ENCODE measurements around the gene YIPF1. TPM values are rescaled to one million over a fixed set of nuclear protein-coding genes. Genes with fewer than 3 reads are reported as not detected.
"Not testable (repeated sequence)": the region's sequence is repeated elsewhere in the genome, so short reads cannot be mapped to it uniquely, and the experiment has no call there.

The YIPF1 gene
- total RNA-seq, 4 donors from 2014 or later = 16.8 to 21.4 (median 19.7) TPM

GRCh38 chr1:53825306-53825705, 64.3 kb downstream of the YIPF1 start:
- Histone ChIP-seq H3K27me3 (no peaks in the 10 kb centered on the region), H3K4me3 (no peak overlapping the region), H3K9me3 (no peaks in the 10 kb centered on the region), H3K27ac (replicated peaks in 1 of 4) (no peak overlapping the region), H3K36me3 (peaks cover 5 to 49% (median 33%) of the 10 kb centered on the region in 4 donors), H3K4me1 (no peaks in the 10 kb centered on the region)
- 98% methylated on average over 6 of the region's 6 CpGs for WGBS
- TF ChIP-seq POLR2A (IDR thresholded peaks at IDR 0.05; ENCODE audit: low read depth) (no peak), CTCF (IDR thresholded peaks at IDR 0.05) (no peak), POLR2AphosphoS5 (IDR thresholded peaks at IDR 0.05) (no peak), EP300 (IDR thresholded peaks at IDR 0.05) (no peak)
- intact Hi-C loops (cut with DNase I) = no loop called here
- DNase-seq (ENCODE audit: extremely low spot score) = no peak

GRCh38 chr1:53822931-53823330, 66.7 kb downstream of the YIPF1 start:
- Histone ChIP-seq H3K4me1 (no peaks in the 10 kb centered on the region), H3K27me3 (no peaks in the 10 kb centered on the region), H3K27ac (replicated peaks in 1 of 4) (no peak overlapping the region), H3K4me3 (no peak overlapping the region), H3K9me3 (no peaks in the 10 kb centered on the region), H3K36me3 (peaks cover 6 to 49% (median 41%) of the 10 kb centered on the region in 4 donors)
- no peak for DNase-seq (ENCODE audit: extremely low spot score)
- TF ChIP-seq CTCF (IDR thresholded peaks at IDR 0.05) = no peak
- intact Hi-C loops (cut with DNase I) = no loop called here
- WGBS = 94% methylated on average over 3 of the region's 3 CpGs

- no peaks in the 10 kb centered on the region for H3K4me1 ChIP-seq
- no peaks in the 10 kb centered on the region for H3K27me3 ChIP-seq
- no peak overlapping the region for H3K4me3 ChIP-seq
- no peaks in the 10 kb centered on the region for H3K9me3 ChIP-seq
- intact Hi-C loops (cut with DNase I) = no loop called here
- peaks cover 8 to 51% (median 39%) of the 10 kb centered on the region in 4 donors for H3K36me3 ChIP-seq
- no peak for DNase-seq (ENCODE audit: extremely low spot score)
- 95% methylated on average over 5 of the region's 5 CpGs for WGBS
- no peak for TF ChIP-seq POLR2A (IDR thresholded peaks at IDR 0.05; ENCODE audit: low read depth)
- TF ChIP-seq POLR2AphosphoS5 (IDR thresholded peaks at IDR 0.05) = no peak
- TF ChIP-seq CTCF (IDR thresholded peaks at IDR 0.05) = no peak
- TF ChIP-seq EP300 (IDR thresholded peaks at IDR 0.05) = no peak
- no peak overlapping the region for H3K27ac ChIP-seq (replicated peaks in 1 of 4)
These were observed 68.2 kb downstream of the YIPF1 start for GRCh38 chr1:53821380-53821779.

GRCh38 chr1:53819387-53819786, 70.2 kb downstream of the YIPF1 start:
- intact Hi-C loops (cut with DNase I) = no loop called here
- no peak overlapping the region for H3K4me3 ChIP-seq
- no peak for DNase-seq (ENCODE audit: extremely low spot score)
- H3K27me3 ChIP-seq = no peaks in the 10 kb centered on the region
- TF ChIP-seq POLR2A (IDR thresholded peaks at IDR 0.05; ENCODE audit: low read depth) (no peak), CTCF (IDR thresholded peaks at IDR 0.05) (no peak), EP300 (IDR thresholded peaks at IDR 0.05) (no peak), POLR2AphosphoS5 (IDR thresholded peaks at IDR 0.05) (no peak)
- no peaks in the 10 kb centered on the region for H3K9me3 ChIP-seq
- no peaks in the 10 kb centered on the region for H3K4me1 ChIP-seq
- H3K36me3 ChIP-seq = peaks cover 8 to 38% (median 25%) of the 10 kb centered on the region in 4 donors
- no peak overlapping the region for H3K27ac ChIP-seq (replicated peaks in 1 of 4)

- WGBS = 100% methylated on average over 1 of the region's 1 CpG
- peaks cover 4 to 23% (median 12%) of the 10 kb centered on the region in 4 donors for H3K36me3 ChIP-seq
- H3K9me3 ChIP-seq; intact Hi-C loops (cut with DNase I); H3K4me3 ChIP-seq; H3K4me1 ChIP-seq; H3K27ac ChIP-seq (replicated peaks in 1 of 4); H3K27me3 ChIP-seq; DNase-seq (ENCODE audit: extremely low spot score): not testable (repeated sequence)
These were observed 73.0 kb downstream of the YIPF1 start for GRCh38 chr1:53816584-53816983.

- peaks cover 4 to 28% (median 18%) of the 10 kb centered on the region in 4 donors for H3K36me3 ChIP-seq
- H3K9me3 ChIP-seq; H3K4me1 ChIP-seq; DNase-seq (ENCODE audit: extremely low spot score); H3K27ac ChIP-seq (replicated peaks in 1 of 4); intact Hi-C loops (cut with DNase I); H3K4me3 ChIP-seq; H3K27me3 ChIP-seq: not testable (repeated sequence)
- 85% methylated on average over 1 of the region's 1 CpG for WGBS
These were observed 74.1 kb downstream of the YIPF1 start for GRCh38 chr1:53815484-53815883.
